NCI-H2029 (cell line): Measurements from ENCODE around the gene FBXW10.
"Not testable (repeated sequence)": the region's sequence is repeated elsewhere in the genome, so short reads cannot be mapped to it uniquely, and the experiment has no call there.

Experiments used
- DNase-seq: peaks from one replicate; lab custom pipeline; 2025; lab: John Stamatoyannopoulos, UW

FBXW10 gene

DNA sequence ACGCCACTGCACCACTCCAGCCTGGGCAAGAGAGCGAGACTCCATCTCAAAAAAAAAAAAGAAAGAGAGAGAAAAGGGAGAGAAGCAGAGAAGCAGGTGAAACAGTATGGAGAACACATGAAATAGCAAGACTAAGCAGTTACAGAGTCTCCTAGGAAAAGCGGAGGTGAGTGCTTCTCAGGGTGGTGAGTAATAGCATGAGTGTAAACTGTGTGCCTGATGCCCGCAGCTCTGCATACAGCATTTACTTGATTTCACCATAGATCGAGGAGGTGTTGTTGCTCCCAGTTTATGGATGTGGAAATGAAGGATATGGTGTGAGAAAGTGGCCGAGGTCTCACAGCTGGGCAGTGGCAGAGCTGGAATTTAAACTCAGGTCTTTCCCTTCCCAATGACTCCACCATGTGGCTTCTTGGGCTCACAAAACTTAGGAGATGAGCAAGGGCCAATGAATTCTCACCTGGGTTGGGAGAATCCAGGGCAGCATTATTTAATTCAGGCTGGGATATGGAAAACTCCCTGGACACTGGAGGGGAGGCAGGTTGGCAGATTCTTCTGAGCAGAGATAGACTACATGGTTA is 10.1 kb downstream of the FBXW10 start:
- not testable (repeated sequence) for DNase-seq

DNA sequence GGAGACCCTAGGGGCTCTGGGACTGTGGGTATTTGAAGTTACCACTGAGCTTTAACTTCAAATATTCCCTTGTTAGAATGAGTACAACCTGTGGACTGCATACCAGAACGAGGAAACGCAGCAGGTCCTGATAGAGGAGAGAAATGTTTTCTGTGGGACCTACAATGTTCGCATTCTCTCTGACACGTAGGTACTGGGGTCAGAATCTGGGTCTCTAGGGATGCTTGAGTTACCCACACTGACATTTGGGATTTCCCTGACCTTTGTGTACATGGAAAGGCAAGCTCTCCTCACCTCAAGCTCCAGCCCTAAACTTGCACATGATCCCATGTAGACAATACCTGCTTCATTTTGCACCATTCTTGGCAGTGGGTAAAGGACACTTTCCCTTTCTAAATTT is 12.1 kb downstream of the FBXW10 start:
- DNase-seq: not testable (repeated sequence)

GRCh38 chr17:18757368-18758044 is 13.7 kb downstream of the FBXW10 start:
- DNase-seq: not testable (repeated sequence)

GRCh38 chr17:18758344-18758743 is 14.5 kb downstream of the FBXW10 start:
- DNase-seq: not testable (repeated sequence)

DNA sequence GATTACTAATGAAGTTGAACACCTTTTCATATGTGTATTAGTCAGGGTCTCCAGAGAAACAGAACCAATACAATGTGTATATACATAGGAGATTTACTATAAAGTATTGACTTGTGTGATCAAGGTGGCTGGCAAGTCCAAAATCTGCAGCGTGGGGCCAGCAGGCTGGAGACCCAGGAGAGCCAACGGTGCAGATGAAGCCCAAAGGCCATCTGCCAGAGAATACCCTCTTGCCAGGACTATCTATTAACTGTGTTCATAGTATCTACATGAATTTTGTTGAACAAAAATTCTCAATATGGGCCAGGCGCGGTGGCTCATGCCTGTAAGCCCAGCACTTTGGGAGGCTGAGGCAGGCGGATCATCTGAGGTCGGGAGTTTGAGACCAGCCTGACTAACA is 16.4 kb downstream of the FBXW10 start:
- DNase-seq: not testable (repeated sequence)

- DNase-seq: not testable (repeated sequence)
Measured at GRCh38 chr17:18770572-18770971, 26.7 kb downstream of the FBXW10 start.

DNA sequence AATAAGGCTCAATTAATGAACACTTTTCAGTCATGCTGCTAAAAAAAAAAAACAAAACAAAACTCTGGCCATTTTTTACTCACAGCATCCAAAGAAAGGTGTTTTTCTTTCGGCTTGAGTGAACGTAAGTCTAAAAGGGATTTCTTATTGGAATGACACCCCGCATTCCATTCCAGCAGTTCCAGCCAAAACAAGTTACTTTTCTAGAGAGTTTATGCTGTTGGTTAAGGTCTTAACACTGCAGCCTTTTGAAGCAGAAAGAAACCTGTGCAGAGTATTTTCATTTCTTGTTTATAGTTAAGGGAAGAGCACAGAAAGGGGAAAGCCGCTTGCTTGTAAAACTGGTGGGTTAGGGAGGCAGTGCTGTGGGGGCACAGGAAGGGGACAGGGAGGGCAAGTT is 27.2 kb downstream of the FBXW10 start:
- not testable (repeated sequence) for DNase-seq

DNA sequence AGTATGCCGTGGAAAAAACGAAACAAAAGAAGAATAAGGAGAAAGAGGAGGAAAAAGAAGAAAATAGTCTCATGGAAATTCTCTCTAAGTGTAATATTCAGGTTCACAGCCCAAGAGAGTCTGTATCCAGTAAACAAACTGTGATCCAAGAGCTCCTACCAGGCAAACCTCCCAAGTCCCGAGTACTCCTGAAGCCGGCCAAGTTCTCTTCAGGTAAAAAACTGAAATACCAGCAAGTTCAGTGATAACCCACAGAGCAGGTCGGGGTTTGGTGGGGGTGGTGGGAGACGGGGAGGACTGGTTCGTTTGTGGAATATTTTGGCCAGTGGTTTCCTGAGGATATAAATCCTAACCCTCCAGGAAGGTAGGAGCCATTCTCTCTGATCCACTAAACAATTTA is 28.6 kb downstream of the FBXW10 start:
- no peak for DNase-seq

DNA sequence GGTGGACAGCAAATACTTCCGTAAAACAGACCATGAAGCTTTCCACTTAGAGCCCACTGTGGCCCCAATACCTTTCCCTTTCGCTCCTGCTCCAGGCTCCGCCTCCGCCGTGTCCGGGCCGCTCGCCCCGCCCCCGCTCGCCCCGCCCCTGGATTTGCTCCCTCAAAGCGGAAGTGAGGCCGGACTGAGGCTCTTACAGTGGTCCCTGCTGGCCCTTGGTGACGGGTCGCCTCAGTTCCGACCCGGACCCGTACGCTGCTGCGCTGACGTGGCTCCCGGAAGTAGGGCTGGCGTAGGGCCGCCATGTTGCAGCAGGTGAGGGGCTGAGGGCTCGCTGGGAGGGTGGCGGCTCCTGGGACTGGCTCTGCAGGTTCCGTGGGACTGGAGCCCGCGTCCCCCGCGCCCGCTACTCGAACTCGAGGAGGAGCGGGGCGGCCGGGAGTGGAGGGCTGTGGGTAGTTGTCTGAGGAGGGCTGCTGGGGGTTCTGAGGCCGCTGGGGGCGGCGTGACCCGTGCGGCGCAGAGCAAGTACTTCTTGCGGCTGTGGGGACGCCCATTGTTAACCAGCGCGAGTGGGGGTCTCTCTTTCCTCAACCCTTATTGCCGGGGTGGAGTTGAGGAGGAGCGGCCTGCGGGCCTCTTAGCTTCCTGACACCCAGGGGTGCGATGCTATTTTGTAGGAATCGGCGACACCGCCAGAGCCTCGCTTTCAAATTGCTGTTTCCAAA is 37.3 kb downstream of the FBXW10 start, which contains the start of gene TVP23B:
Gene TVP23B, plus strand, starts transcription at position 193 of the 728 bp plus-strand sequence. Its CDS starts 111 bp downstream, at position 304.
- peak; percentile 84 for DNase-seq

- not testable (repeated sequence) for DNase-seq
Measured at GRCh38 chr17:18781805-18782204, 38.0 kb downstream of the FBXW10 start.

DNA sequence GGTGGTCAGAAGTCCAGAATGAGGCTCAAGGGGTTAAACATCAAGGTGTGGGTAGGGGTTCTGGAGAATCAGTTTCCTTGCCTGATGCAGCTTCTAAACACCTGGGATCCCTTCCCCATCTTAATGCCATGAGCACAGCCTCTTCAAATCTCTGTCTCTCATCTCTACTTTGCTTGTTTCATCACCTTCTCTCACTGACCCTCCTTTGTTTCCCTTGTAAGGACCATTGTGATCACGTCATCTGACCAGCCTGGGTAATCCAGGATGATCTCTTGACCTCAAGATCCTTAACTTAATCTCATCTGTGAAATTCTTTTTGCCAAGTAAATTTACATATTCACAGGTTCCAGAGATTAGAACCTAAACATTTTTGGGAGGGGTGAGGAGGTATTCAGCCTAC is 42.1 kb downstream of the FBXW10 start:
- not testable (repeated sequence) for DNase-seq

DNA sequence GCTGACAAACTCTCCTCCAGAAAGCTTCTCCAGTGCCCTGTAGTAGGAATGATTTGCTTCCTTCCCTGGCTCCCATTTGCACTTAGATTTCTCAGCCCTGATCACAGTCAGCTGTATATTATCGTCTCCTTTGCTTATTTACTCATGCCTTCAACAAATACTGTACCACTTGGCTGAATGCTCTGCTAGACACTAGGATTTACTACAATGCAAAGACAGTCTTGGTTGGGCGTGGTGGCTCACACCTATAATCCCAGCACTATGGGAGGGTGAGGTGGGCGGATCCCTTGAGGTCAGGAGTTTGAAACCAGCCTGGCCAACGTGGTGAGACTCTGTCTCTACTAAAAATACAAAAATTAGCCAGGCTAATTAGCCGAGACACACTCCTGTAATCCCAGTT is 43.0 kb downstream of the FBXW10 start:
- not testable (repeated sequence) for DNase-seq

GRCh38 chr17:18791402-18791801 is 47.5 kb downstream of the FBXW10 start:
- not testable (repeated sequence) for DNase-seq

DNA sequence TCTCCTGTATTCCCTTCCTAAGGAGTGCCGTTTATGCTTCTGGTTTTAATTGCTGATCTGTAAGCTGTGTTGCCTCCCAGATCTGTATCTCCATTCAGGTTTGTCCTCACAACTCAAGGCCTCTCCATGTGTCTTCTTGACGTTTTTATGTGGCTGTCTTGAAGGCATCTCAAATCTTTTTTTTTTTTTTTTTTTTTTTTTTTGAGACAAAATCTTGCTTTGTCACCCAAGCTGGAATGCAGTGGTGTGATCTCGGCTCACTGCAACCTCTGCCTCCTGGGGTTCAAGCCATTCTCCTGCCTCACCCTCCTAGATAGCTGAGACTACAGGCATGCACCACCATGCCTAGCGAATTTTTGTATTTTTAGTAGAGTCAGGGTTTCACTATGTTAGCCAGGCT is 51.0 kb downstream of the FBXW10 start:
- DNase-seq: not testable (repeated sequence)

- DNase-seq: not testable (repeated sequence)
Measured at GRCh38 chr17:18796887-18797286, 53.0 kb downstream of the FBXW10 start.

DNA sequence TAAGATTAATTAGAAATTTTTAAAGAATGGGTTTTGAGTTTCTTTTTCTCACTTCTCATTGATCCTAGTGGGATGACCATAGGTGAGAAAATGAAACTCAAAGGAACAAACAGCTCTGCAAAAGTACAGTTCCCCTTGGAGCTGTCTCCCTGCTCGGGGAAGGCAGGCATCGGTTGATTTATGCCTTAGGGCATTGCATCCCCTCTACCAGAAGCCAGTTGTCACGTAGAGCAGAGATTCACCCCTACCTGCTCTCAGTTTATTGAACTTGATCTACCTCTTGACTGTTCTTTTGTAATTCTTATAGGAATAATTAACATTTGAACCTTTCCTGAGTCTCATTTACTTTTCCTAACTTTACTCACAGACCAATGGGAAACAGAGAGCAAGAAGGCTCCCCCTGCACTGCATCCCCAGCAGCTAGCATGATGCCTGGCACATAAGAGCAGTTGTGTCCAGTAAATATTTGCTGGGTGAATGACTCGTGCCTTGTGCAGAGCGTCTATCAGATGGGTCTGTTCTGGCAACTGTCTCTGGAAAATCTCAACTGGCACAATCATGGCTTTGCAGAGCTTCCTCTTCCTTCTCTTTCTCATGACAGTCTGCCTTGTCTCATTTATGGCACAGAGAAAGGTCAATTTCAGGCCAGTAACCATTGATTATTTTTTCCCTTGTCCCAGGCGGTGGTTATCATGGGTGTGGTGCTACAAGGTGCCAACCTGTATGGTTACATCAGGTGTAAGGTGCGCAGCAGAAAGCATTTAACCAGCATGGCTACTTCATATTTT is 59.8 kb downstream of the FBXW10 start:
- DNase-seq: not testable (repeated sequence)

DNA sequence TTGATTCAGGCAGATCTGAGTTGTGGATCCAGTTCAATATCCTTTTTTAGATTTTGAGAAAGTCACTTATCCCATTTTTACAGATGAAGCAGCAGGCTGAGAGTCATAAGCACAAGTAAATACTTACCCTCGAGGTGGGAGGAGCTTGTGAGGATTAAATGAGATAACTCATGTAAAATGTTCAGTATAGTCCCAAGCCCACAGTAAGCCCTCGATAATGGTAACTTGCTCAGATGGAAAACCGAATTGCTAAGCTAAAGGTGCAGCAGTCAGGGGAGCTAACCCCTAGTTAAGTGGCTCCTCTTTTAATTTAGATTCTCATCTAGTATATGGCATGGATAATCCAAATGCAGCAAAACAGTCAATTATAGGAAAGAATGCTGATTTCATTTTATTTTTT is 72.1 kb downstream of the FBXW10 start:
- DNase-seq: not testable (repeated sequence)

DNA sequence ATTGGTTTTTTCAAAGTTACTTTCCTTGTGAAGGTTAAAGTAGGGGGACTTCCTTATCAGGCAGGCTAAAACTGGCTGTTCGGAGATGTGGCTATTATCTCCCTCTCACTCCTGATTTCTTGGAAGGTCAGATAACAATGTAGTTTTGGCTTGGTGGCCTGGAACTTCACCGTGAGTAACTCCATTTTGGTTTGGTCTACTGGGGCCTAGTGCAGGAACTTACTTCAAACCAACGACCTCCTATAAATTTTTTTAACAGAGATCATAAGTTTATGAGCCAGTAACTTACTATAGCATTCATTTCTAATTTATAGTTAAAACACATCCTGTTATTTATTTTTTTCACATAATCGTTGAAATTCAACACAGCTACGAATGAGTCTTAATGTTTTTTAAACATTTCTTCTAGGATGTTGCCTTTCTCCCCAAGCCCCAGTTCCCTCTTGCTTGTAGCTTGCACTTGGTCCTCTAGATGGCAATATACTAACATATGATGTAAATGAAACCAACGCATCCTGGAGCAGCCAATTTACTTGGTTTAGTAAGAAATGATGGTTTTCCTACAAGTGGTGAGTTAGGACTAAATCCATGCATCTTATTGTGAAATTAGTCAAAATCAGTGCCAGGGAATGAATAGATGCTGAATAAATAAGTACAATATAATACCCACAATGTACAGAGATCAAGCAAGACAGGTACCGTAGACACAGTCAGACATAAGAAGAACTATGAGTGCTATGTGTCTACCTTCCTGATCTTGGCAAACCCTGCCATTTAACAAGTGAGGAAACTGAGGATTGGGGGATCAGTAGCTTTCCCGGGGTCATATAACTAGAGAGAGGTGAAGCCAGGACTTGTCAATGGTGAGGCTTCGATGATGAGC is 72.9 kb downstream of the FBXW10 start:
- DNase-seq: peak; percentile 8

DNA sequence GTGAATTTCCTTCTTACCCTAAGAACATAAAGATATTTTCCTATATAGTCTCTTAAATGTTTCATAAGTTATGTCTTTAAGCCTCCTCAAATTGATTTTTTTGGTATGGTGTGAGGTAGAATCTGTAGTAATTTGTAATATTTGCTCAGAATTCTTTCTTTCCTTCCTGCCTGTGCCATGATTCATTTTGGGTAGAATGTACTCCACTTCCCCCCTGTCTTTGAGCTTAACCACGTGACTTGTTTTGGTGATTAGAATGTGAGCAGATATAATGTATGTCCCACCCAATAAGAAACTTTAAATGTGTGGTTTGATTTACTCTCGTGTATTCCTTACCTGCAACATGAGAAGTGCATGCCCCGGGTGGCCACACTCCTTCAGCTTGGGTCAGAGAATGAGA is 77.6 kb downstream of the FBXW10 start:
- DNase-seq: not testable (repeated sequence)

DNA sequence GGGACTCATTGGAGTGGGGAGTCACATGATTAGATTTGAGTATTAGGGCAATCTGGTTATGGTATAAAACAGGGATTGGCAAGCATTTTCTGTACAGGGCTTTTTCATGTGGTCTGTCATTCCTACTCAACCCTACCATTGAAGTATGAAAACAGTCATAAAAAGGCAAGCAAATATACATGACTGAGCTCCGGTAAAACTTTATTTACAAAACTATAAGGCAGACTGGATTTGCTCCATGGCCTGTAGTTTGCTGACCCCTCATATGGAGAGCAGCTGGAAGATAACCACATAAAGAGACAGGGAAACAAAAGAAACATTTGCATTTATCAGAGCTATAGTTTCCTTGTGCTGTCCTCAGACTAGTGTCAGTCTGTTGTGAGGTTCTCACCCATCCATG is 83.8 kb downstream of the FBXW10 start:
- DNase-seq: not testable (repeated sequence)
